Keratinocyte (primary cell): Measurements from ENCODE around the gene SYNM. TPM values are rescaled to one million over a fixed set of nuclear protein-coding genes. Genes with fewer than 3 reads are reported as not detected.

Experiments used
- DNase-seq: peaks from one replicate; pipeline ENCODE4 v3.0.0-alpha.2; 2011; ENCODE audit warnings: low read depth, missing footprints, low spot score
- FAIRE-seq: peaks from 2 replicates; lab custom pipeline; 2011; peaks lifted over from hg19 to GRCh38; lab: Jason Lieb, UNC
- H2AFZ ChIP-seq: 2 replicates; pipeline ENCODE4 v1.6.0; 2012; ENCODE audit warnings: low read length, control low read depth, inconsistent platforms; ENCODE audit not compliant: control insufficient read depth
- H3K27ac ChIP-seq: 2 replicates; pipeline ENCODE4 v1.5.1; 2011; ENCODE audit warnings: low read length; ENCODE audit not compliant: control insufficient read depth, insufficient read depth
- H3K27me3 ChIP-seq: 3 replicates; pipeline ENCODE4 v1.6.0; 2011; ENCODE audit warnings: low read length; ENCODE audit not compliant: control insufficient read depth, insufficient read depth; ENCODE audit errors: extremely low read depth
- H3K36me3 ChIP-seq, 2 experiments: 2 replicates in 1 of 2; 3 replicates in 1 of 2; pipeline ENCODE4 v1.5.1; 2011; ENCODE audit warnings: low read length in 2 of 2, mild to moderate bottlenecking in 1 of 2; ENCODE audit not compliant: control insufficient read depth in 2 of 2, insufficient read depth in 2 of 2; ENCODE audit errors: extremely low read depth in 1 of 2
- H3K4me1 ChIP-seq: 3 replicates; pipeline ENCODE4 v1.5.1; 2011; ENCODE audit warnings: low read length; ENCODE audit not compliant: control insufficient read depth, insufficient read depth; ENCODE audit errors: extremely low read depth
- H3K4me2 ChIP-seq: 3 replicates; pipeline ENCODE4 v1.6.0; 2011; ENCODE audit warnings: low read depth, low read length; ENCODE audit not compliant: control insufficient read depth, insufficient read depth; ENCODE audit errors: extremely low read depth
- H3K4me3 ChIP-seq, 3 experiments: fragments of 200-600 bp in 1 of 3; sonication (generic) in 1 of 3; 2 replicates in 2 of 3; 3 replicates in 1 of 3; pipeline ENCODE4 v1.5.1; 2011 to 2016; ENCODE audit warnings: low read length in 3 of 3, mild to moderate bottlenecking in 3 of 3, control low read depth in 2 of 3, inconsistent platforms in 1 of 3, low read depth in 1 of 3, mixed read lengths in 1 of 3, mixed run types in 1 of 3, moderate library complexity in 1 of 3; ENCODE audit not compliant: control insufficient read depth in 2 of 3, insufficient read depth in 2 of 3; ENCODE audit errors: extremely low read depth in 1 of 3
- H3K79me2 ChIP-seq: 2 replicates; pipeline ENCODE4 v1.6.0; 2012; ENCODE audit warnings: low read length; ENCODE audit not compliant: control insufficient read depth, insufficient read depth
- H3K9ac ChIP-seq: 3 replicates; pipeline ENCODE4 v1.6.0; 2011; ENCODE audit warnings: low read length; ENCODE audit not compliant: control insufficient read depth, insufficient read depth; ENCODE audit errors: extremely low read depth
- H3K9me1 ChIP-seq: 3 replicates; pipeline ENCODE4 v1.6.0; 2011; ENCODE audit warnings: low read length; ENCODE audit not compliant: control insufficient read depth, insufficient read depth; ENCODE audit errors: extremely low read depth
- H3K9me3 ChIP-seq: 2 replicates; pipeline ENCODE4 v1.5.1; 2012; ENCODE audit warnings: low read depth, low read length; ENCODE audit not compliant: control insufficient read depth
- H4K20me1 ChIP-seq: 3 replicates; pipeline ENCODE4 v1.6.0; 2011; ENCODE audit warnings: low read length; ENCODE audit not compliant: control insufficient read depth, insufficient read depth; ENCODE audit errors: extremely low read depth
- EZH2 ChIP-seq: IDR thresholded peaks from one replicate; pipeline ENCODE4 v1.6.1; 2012; ENCODE audit warnings: inconsistent platforms, mild to moderate bottlenecking, low read length, moderate library complexity
- dilution Hi-C: fragments of 300-500 bp; cut with MboI; formaldehyde crosslinking; loops from one replicate; pipeline ENCODE4 v1.7.0; 2020; ENCODE audit warnings: low sequenced_read_pairs; ENCODE audit not compliant: extremely low pct_ligation_motif_present
- polyA plus RNA-seq, 5 experiments: library from polyadenylated mRNA; depleted of rRNA in 3 of 5; stranded (reverse) in 3 of 5; stranded (forward) in 1 of 5; unstranded in 1 of 5; fragments of >200 nt; gene quantifications; 1 replicate in 1 of 5; 2 replicates in 3 of 5; 3 replicates in 1 of 5; pipeline versions ENCODE4 v1.2.1 to v1.2.3, GENCODE V29; 2011 to 2012; ENCODE audit warnings: missing spikeins in 2 of 5, low read depth in 1 of 5, low replicate concordance in 1 of 5
- TF ChIP-seq, protein P1 (sequence below), 3 experiments: IDR thresholded peaks in 1 of 3; conservative IDR thresholded peaks in 1 of 3; optimal IDR thresholded peaks in 1 of 3; 2 replicates in 2 of 3; 3 replicates in 1 of 3; pipeline versions ENCODE3 to v1.5.1; 2011; ENCODE audit warnings: low read length in 3 of 3, mild to moderate bottlenecking in 3 of 3, moderate library complexity in 2 of 3, control low read depth in 1 of 3, inconsistent platforms in 1 of 3; ENCODE audit not compliant: insufficient read depth in 2 of 3; ENCODE audit errors: extremely low read depth in 1 of 3

SYNM gene
- polyA plus RNA-seq, 1 donor (not counting 4 experiments of a cell fraction or from before 2014, with no cell fraction given) = 0.09 TPM

DNA sequence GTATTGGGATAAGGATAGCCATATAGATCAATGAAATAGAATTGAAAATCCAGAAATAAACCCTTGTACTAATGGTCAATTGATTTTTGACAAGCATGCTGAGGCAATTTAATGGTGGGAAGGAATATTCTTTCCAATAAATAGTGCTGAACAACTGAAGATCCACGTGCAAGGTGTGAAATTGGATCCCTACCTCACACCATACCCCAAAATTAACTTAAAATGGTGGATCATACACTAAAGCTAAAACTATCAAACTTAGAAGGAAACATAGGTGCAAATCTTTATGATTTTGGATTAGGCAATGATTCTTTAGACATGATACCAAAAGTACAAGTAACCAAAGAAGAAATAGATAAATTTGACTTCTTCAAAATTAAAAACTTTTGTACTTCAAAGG, 22.1 kb upstream of the SYNM start:
- H3K79me2 ChIP-seq = no peaks in the 10 kb centered on the region
- no peak overlapping the region for H3K4me2 ChIP-seq
- no peak for FAIRE-seq
- DNase-seq = no peak
- dilution Hi-C loops = no loop called here
- H2AFZ ChIP-seq = no peak overlapping the region
- H3K9me1 ChIP-seq = no peaks in the 10 kb centered on the region
- no peak overlapping the region for H3K9ac ChIP-seq
- H4K20me1 ChIP-seq = no peaks in the 10 kb centered on the region
- H3K36me3 ChIP-seq = no peaks in the 10 kb centered on the region
- no peak overlapping the region for H3K4me3 ChIP-seq
- H3K27ac ChIP-seq = no peak overlapping the region
- no peaks in the 10 kb centered on the region for H3K9me3 ChIP-seq
- no peak for TF ChIP-seq EZH2
- TF ChIP-seq, protein P1, sequence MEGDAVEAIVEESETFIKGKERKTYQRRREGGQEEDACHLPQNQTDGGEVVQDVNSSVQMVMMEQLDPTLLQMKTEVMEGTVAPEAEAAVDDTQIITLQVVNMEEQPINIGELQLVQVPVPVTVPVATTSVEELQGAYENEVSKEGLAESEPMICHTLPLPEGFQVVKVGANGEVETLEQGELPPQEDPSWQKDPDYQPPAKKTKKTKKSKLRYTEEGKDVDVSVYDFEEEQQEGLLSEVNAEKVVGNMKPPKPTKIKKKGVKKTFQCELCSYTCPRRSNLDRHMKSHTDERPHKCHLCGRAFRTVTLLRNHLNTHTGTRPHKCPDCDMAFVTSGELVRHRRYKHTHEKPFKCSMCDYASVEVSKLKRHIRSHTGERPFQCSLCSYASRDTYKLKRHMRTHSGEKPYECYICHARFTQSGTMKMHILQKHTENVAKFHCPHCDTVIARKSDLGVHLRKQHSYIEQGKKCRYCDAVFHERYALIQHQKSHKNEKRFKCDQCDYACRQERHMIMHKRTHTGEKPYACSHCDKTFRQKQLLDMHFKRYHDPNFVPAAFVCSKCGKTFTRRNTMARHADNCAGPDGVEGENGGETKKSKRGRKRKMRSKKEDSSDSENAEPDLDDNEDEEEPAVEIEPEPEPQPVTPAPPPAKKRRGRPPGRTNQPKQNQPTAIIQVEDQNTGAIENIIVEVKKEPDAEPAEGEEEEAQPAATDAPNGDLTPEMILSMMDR (optimal IDR thresholded peaks at IDR 0.05 in 1 of 3, IDR thresholded peaks at IDR 0.05 in 1 of 3, conservative IDR thresholded peaks at IDR 0.05 in 1 of 3; ENCODE audit: extremely low read depth in 1 of 3, insufficient read depth in 2 of 3, low read length in 3 of 3) = no peak
- H3K4me1 ChIP-seq = no peaks in the 10 kb centered on the region
- H3K27me3 ChIP-seq = no peaks in the 10 kb centered on the region

DNA sequence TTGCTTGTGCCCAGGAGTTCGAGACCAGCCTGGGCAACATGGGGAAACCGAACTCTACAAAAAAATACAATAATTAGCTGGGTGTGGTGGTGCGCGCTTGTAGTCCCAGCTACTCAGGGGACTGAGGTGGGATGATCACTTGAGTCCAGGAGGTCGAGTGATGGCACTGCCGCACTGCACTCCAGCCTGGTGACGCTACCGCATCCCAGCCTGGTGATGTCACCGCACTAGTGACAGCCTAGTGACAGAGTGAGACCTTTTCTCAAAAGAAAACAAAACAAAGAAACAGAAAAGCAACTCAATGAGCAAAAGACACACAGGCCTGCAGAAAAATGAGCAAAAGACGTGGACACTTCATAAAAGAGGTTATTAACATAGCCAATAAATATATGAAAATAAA, 19.9 kb upstream of the SYNM start:
- TF ChIP-seq, protein P1 (optimal IDR thresholded peaks at IDR 0.05 in 1 of 3, IDR thresholded peaks at IDR 0.05 in 1 of 3, conservative IDR thresholded peaks at IDR 0.05 in 1 of 3; ENCODE audit: extremely low read depth in 1 of 3, insufficient read depth in 2 of 3, low read length in 3 of 3) = no peak
- TF ChIP-seq EZH2 = no peak
- Histone ChIP-seq H3K27ac (no peak overlapping the region), H3K9me1 (no peaks in the 10 kb centered on the region), H3K36me3 (no peaks in the 10 kb centered on the region), H3K9ac (no peak overlapping the region), H3K9me3 (no peaks in the 10 kb centered on the region), H3K4me3 (no peak overlapping the region), H3K79me2 (no peaks in the 10 kb centered on the region), H4K20me1 (no peaks in the 10 kb centered on the region), H3K4me2 (no peak overlapping the region), H2AFZ (no peak overlapping the region), H3K27me3 (no peaks in the 10 kb centered on the region), H3K4me1 (no peaks in the 10 kb centered on the region)
- DNase-seq (no peak), FAIRE-seq (no peak)
- dilution Hi-C loops = no loop called here
